Glutamatergic neuron (in vitro differentiated cells): Measurements from ENCODE around the gene KLHL17. TPM values are rescaled to one million over a fixed set of nuclear protein-coding genes. Genes with fewer than 3 reads are reported as not detected.
"Not testable (repeated sequence)": the region's sequence is repeated elsewhere in the genome, so short reads cannot be mapped to it uniquely, and the experiment has no call there.

ENCODE experiments used
- DNase-seq: peaks from one replicate; pipeline ENCODE4 v3.0.0; 2022
- H3K27ac Mint-ChIP-seq: one replicate; pipeline ENCODE4 v1.8.0; 2020; ENCODE audit warnings: mild to moderate bottlenecking, mixed read lengths, inconsistent platforms; ENCODE audit not compliant: unreplicated experiment
- H3K27me3 Mint-ChIP-seq: one replicate; pipeline ENCODE4 v1.8.0; 2020; ENCODE audit warnings: mild to moderate bottlenecking, moderate library complexity, mixed read lengths, inconsistent platforms; ENCODE audit not compliant: unreplicated experiment
- H3K36me3 Mint-ChIP-seq: one replicate; pipeline ENCODE4 v1.8.0; 2020; ENCODE audit warnings: mild to moderate bottlenecking, mixed read lengths, inconsistent platforms; ENCODE audit not compliant: unreplicated experiment
- H3K4me1 Mint-ChIP-seq: one replicate; pipeline ENCODE4 v1.8.0; 2020; ENCODE audit warnings: mild to moderate bottlenecking, low read depth, mixed read lengths, inconsistent platforms; ENCODE audit not compliant: unreplicated experiment
- H3K4me3 Mint-ChIP-seq: one replicate; pipeline ENCODE4 v1.8.0; 2020; ENCODE audit warnings: mild to moderate bottlenecking, mixed read lengths, inconsistent platforms; ENCODE audit not compliant: unreplicated experiment
- H3K9me3 Mint-ChIP-seq: one replicate; pipeline ENCODE4 v1.8.0; 2020; ENCODE audit warnings: mild to moderate bottlenecking, moderate library complexity, mixed read lengths, inconsistent platforms; ENCODE audit not compliant: unreplicated experiment
- total RNA-seq: library from RNA; stranded (reverse); fragmentation: NEBNext Ultra II Directional; extraction: Animal tissue kit (Norgen Biotek cat#: 25700); gene quantifications from one replicate; pipeline ENCODE4 v1.2.1, GENCODE V29; 2021; ENCODE audit not compliant: unreplicated experiment
- TF ChIP-seq, protein P1 (sequence below): fragments of 200-600 bp; sonication (generic); IDR thresholded peaks from one replicate; pipeline ENCODE4 v1.5.0; 2021; ENCODE audit not compliant: partially characterized antibody, unreplicated experiment

Gene KLHL17
- total RNA-seq, 1 donor from 2014 or later: 103 TPM

DNA sequence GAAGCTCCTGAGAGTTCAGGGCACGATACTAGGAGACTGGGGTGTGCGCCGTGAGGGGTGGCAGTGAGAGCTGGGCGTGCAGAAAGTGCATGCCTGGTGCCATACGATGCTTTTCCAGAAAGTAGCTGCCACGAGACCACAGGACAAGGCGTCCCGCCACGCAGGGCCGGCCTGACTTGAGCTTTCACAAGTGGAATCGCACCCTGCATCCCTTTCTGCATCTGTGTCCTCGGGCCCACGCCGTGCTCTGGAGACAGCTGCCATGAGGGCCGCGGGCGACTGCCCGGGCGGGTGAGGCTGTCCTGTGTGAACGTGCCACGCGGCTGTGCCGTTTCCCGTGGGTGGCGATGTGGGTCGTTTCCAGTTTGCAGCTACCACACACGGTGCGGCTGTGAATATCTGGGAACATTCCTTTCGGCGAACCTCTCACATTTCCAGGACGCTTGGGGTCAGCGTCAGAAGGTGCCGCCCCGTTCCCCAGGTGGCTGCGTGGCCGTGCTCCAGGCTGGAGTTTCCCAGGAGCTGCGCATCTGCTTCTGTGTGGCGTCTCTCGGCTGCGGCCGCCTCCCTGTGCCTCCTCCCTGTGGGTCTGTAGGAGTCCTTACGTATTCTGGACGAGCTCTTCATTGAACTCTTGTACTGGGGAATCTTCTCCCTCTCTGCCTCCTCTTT is 22.5 kb downstream of the KLHL17 start:
- Mint-ChIP-seq H3K4me3 (no peak overlapping the region), H3K9me3 (peaks cover 3% of the 10 kb centered on the region), H3K27me3 (peaks cover 5% of the 10 kb centered on the region), H3K4me1 (peaks cover 3% of the 10 kb centered on the region), H3K36me3 (peaks cover 2% of the 10 kb centered on the region), H3K27ac (no peak overlapping the region)
- DNase-seq: no peak
- TF ChIP-seq, protein P1, sequence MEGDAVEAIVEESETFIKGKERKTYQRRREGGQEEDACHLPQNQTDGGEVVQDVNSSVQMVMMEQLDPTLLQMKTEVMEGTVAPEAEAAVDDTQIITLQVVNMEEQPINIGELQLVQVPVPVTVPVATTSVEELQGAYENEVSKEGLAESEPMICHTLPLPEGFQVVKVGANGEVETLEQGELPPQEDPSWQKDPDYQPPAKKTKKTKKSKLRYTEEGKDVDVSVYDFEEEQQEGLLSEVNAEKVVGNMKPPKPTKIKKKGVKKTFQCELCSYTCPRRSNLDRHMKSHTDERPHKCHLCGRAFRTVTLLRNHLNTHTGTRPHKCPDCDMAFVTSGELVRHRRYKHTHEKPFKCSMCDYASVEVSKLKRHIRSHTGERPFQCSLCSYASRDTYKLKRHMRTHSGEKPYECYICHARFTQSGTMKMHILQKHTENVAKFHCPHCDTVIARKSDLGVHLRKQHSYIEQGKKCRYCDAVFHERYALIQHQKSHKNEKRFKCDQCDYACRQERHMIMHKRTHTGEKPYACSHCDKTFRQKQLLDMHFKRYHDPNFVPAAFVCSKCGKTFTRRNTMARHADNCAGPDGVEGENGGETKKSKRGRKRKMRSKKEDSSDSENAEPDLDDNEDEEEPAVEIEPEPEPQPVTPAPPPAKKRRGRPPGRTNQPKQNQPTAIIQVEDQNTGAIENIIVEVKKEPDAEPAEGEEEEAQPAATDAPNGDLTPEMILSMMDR: no peak

DNA sequence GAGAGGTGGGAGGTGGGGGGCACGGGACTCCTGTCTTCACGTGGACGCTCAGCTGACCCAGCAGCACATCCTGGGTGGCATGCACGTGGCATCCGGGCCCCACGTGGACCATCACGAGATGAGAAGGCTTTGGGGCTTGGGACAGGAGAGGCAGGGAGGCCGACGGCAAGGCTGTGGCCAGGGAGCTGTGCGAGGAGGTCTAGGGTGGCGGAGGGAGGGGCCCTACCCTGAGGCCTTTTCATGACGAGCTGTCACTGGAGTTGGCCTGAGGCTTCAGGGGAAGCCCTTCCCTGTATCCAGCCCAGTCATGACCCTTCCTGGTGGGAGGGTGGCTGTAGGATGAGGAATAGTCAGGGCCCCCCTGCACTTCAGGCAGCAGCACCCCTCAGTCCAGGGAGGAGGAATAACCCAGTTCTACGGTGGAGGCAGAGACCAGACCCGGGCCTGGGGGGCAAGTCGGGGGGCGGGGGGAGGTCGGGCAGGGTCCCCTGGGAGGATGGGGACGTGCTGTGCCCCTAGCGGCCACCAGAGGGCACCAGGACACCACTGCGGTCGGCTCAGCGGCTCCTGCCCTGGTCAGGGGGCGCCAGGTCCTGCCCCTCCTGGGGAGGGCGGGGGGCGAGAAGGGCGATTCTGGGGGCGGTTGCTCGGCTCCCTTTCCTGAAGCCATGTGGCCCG is 23.6 kb downstream of the KLHL17 start:
- Mint-ChIP-seq H3K9me3 (peaks cover 9% of the 10 kb centered on the region), H3K4me3 (peak overlapping the region; percentile 46), H3K27me3 (peaks cover 4% of the 10 kb centered on the region), H3K4me1 (peaks cover 3% of the 10 kb centered on the region), H3K36me3 (peaks cover 11% of the 10 kb centered on the region), H3K27ac (no peak overlapping the region)
- TF ChIP-seq, protein P1: peak; percentile 93
- peak; percentile 75 for DNase-seq

DNA sequence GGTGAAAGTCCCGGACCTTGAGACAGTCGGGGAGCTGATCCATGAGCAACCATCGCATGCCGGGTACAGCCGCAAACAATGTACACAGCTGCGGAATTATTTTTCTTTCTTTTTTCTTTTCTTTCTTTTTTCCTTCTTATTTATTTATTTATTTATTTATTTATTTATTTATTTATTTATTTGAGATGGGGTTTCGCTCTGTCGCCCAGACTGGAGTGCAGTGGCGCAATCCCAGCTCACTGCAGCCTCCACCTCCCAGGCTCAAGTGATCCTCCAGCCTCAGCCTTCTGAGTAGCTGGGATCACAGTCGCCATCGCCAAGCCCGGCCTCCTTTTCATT is 24.1 kb downstream of the KLHL17 start:
- H3K27ac Mint-ChIP-seq: no peak overlapping the region
- H3K27me3 Mint-ChIP-seq: peaks cover 4% of the 10 kb centered on the region
- peaks cover 3% of the 10 kb centered on the region for H3K4me1 Mint-ChIP-seq
- peaks cover 14% of the 10 kb centered on the region for H3K36me3 Mint-ChIP-seq
- peaks cover 11% of the 10 kb centered on the region for H3K9me3 Mint-ChIP-seq
- no peak for DNase-seq
- TF ChIP-seq, protein P1: peak; percentile 33
- no peak overlapping the region for H3K4me3 Mint-ChIP-seq

DNA sequence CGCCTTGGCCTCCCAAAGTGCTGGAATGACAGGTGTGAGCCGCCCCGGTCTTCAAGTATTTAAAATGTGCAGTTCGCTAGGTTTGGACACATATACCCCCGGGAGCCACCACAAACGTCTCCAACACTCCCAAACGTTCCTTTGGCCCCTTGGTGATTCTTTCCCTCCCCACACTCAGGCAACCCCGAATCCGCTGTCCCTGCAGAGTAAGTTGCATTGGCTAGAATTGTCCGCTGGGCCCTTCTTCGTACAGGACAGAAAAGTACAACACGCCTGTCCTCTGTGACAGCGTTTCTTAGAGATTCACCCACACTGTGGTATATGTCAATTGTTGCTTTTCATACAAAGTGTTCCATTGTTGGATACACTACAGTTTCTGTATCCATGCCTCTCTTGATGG is 24.7 kb downstream of the KLHL17 start:
- no peak for DNase-seq
- Mint-ChIP-seq H3K4me3 (no peak overlapping the region), H3K4me1 (peaks cover 3% of the 10 kb centered on the region), H3K9me3 (peaks cover 14% of the 10 kb centered on the region), H3K36me3 (peaks cover 18% of the 10 kb centered on the region), H3K27ac (no peak overlapping the region), H3K27me3 (peaks cover 2% of the 10 kb centered on the region)
- TF ChIP-seq, protein P1: no peak

DNA sequence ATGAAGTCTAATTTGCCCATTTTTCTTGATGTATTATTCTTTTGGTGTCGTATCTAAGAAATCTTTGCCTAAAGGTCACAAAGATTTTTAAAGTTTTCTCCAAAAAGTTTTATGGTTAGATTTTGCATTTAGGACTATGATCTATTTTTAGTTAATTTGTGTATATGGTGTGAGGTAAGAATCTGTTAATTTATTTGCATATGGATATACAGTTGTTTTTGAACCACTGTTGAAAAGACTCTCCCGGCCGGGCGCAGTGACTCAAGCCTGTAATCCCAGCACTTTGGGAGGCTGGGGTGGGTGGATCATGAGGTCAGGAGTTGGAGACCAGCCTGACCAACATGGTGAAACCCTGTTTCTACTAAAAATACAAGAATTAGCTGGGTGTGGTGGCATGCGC is 27.7 kb downstream of the KLHL17 start:
- H3K9me3 Mint-ChIP-seq: peaks cover 21% of the 10 kb centered on the region
- not testable (repeated sequence) for DNase-seq, H3K4me3 Mint-ChIP-seq, H3K4me1 Mint-ChIP-seq, H3K27ac Mint-ChIP-seq, H3K27me3 Mint-ChIP-seq
- peaks cover 36% of the 10 kb centered on the region for H3K36me3 Mint-ChIP-seq

DNA sequence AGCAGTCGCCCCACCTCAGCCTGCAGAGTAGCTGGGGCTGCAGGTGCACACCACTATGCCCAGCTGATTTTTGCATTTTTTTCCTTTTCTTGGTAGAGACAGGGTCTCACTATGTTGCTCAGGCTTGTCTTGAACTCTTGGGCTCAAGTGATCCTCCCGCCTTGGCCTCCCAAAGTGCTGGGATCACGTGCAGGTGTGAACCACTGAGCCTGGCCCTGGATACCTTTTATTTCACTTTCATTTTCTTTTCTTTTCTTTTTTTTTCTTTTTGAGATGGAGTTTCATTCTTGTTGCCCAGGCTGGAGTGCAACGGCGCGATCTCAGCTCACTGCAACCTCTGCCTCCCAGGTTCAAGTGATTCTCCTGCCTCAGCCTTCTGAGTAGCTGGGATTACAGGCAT is 30.9 kb downstream of the KLHL17 start:
- H3K4me1 Mint-ChIP-seq, H3K27me3 Mint-ChIP-seq, DNase-seq, H3K27ac Mint-ChIP-seq, H3K4me3 Mint-ChIP-seq: not testable (repeated sequence)
- Mint-ChIP-seq H3K9me3 (peaks cover 30% of the 10 kb centered on the region), H3K36me3 (peaks cover 36% of the 10 kb centered on the region)
